GM10248 (cell line): ENCODE measurements around the gene HPD.

Experiments
- CTCF ChIA-PET: fragments of 300-600 bp; sonication (Branson Sonifier 250); formaldehyde crosslinking; extraction: SDS; loops from one replicate; lab custom pipeline; 2021; ENCODE audit warnings: antibody characterized with exemption; lab: Yijun Ruan, JAX
- POLR2A ChIA-PET: fragments of 350-650 bp; sonication (Branson Sonifier 250); formaldehyde crosslinking; extraction: SDS; loops from one replicate; lab custom pipeline; 2020; ENCODE audit warnings: antibody characterized with exemption; lab: Yijun Ruan, JAX
- DNase-seq: peaks from one replicate; pipeline ENCODE4 v3.0.0; 2012; ENCODE audit errors: extremely low spot score
- TF ChIP-seq, protein P1 (sequence below): IDR thresholded peaks from 2 replicates; pipeline ENCODE4 v1.5.1; 2012; ENCODE audit warnings: mild to moderate bottlenecking, low read depth; ENCODE audit errors: extremely low read depth, missing control alignments, control extremely low read depth

HPD gene

DNA sequence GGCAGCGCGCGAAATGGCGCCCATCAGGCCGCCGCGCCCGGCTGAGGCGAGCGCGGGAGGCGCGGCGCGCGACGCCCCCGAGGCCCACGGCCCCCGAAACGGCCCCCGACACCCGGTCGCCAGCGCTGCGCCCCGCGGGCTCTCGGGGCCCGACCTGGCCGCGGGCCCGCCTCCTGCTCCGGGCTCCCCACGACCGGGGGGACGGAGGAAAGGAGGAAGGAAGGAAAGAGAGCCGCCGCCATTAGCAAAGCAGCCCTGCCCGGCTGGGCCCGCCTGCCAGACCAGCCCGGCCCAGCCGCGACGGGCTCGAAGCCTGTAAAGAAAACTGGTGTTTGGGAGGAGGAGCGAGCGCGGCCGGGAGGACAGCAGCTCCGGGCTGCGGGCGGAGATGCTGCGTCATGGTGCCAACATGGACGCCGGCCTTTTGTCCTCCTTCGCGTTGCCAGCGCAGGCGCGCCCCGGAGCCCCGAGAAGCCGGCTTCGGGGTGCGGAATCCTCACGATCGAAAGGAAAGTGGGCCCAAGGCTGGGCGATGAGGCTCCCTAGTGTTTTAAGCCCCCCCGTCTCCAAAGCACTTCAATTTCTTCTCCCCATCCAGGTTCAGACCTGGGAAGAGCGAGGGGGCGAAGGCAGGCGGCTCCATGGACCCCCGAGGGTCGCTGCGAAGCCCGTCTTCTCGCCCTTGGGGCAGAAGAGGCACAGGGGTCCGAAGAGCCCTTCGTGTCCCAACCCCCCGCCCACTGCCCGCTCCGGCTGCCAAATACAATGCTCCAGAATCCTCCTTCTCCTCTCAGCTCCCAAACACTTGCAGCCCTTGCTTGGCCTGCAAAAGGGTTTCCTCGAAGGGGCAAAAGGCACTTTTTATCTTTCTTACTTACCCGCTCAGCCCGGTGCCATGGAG lies 57.7 kb downstream of the HPD start:
- CTCF ChIA-PET, result interaction anchor here (1.1 to 14.7 kb wide), 4 partner anchors 11 to 86 kb away, joined by 3 to 533 read pairs (median 29); no protein-coding TSS in a partner anchor
- POLR2A ChIA-PET, result interaction anchor here (0.5 to 2.5 kb wide), 5 partner anchors 10 to 1603 kb away, joined by 3 to 14 read pairs (median 4); no protein-coding TSS in a partner anchor
- DNase-seq, result peak; percentile 47

DNA sequence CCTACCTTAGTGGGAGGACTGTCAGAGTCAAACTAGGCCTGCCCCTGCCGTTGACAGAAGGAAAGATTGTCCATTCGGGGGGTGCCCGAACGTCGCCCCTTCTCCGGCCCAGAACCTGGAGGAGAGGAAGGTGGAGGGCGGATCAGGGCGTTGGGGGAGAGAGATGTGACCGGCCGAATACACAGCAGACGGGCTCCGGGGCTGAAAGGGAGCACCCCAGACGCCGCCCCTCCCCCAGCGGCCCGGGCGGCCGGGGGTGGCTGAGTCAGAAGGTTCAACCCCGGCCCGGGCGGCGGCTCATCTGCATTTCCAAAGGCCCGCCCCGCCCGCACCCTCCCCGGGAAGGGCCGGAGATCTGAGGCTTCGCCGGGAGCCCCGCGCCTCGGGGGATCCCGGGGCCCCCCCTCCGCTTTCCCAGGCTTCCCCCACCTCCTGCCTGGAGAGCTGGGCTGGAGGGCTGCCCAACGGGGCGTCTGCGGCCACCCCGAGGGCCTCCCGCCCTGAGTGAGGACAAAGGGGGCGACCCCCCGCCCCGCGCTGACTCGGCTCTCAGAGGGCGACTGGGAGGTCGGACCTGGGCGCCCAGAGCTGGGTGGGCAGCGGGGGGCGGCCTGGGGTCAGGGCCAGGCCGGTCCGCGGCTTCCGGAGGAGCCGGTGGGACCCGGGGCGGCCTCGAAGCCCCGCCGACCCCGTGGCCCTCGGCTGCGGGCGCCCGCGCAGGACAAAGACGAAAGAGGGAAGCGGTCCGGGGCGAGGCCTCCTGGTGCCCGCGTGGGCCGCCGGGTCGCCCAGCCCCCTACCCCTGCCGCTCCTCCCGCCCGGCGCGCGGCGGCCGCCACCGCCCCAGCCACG lies 58.6 kb downstream of the HPD start:
- ChIA-PET POLR2A (interaction anchor here (0.5 to 2.3 kb wide), 6 partner anchors 11 to 1602 kb away, joined by 3 to 10 read pairs (median 4); no protein-coding TSS in a partner anchor), CTCF (interaction anchor here (1.6 to 14.7 kb wide), 4 partner anchors 8 to 37 kb away, joined by 3 to 565 read pairs (median 294); partner anchors contain the start of gene SETD1B)
- peak; percentile 79 for DNase-seq
- TF ChIP-seq, protein P1, sequence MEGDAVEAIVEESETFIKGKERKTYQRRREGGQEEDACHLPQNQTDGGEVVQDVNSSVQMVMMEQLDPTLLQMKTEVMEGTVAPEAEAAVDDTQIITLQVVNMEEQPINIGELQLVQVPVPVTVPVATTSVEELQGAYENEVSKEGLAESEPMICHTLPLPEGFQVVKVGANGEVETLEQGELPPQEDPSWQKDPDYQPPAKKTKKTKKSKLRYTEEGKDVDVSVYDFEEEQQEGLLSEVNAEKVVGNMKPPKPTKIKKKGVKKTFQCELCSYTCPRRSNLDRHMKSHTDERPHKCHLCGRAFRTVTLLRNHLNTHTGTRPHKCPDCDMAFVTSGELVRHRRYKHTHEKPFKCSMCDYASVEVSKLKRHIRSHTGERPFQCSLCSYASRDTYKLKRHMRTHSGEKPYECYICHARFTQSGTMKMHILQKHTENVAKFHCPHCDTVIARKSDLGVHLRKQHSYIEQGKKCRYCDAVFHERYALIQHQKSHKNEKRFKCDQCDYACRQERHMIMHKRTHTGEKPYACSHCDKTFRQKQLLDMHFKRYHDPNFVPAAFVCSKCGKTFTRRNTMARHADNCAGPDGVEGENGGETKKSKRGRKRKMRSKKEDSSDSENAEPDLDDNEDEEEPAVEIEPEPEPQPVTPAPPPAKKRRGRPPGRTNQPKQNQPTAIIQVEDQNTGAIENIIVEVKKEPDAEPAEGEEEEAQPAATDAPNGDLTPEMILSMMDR, result no peak

More for the DNA sequence above, 57.7 kb downstream of the HPD start:
- TF ChIP-seq, protein P1, result no peak

DNA sequence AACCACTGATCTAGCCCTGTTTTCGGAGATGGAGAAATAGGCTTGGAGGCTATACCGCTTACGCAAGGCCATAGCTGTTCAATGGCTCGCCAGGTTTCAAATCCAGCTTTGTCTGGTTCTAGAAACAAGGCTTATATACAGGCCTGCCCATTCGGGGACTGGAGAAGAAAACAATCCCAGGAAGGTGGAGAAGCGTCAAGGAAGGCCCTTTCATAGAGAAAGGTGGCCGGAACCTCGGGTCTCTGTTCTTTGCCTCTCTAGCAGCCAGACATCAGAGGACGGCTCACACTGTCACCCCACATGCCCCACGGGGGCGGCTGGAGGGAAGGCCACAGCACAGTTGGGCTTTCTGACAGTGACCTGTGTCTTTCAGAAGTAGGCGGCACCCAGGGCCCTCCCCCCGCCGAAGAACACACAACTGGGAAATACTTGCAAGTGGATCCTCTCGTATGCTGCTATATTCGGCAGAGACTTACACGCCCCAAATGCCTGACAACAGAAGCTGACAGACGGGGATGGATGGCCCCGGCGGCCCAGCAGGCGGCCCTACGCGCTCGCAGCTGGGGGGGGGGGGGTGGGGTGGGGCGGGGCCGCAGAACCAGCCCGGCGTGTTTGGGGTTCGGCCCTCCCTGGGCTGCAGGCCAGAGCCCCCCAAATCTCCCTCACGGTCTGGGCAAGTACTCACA lies 59.4 kb downstream of the HPD start:
- DNase-seq, result peak; percentile 57
- TF ChIP-seq, protein P1, result no peak
- ChIA-PET POLR2A (interaction anchor here (0.6 to 2.3 kb wide), 4 partner anchors 10 to 219 kb away, joined by 3 to 10 read pairs (median 5); no protein-coding TSS in a partner anchor), CTCF (interaction anchor here (1.0 to 14.7 kb wide), 4 partner anchors 9 to 91 kb away, joined by 3 to 565 read pairs (median 318); partner anchors contain the start of genes PSMD9 and SETD1B)

DNA sequence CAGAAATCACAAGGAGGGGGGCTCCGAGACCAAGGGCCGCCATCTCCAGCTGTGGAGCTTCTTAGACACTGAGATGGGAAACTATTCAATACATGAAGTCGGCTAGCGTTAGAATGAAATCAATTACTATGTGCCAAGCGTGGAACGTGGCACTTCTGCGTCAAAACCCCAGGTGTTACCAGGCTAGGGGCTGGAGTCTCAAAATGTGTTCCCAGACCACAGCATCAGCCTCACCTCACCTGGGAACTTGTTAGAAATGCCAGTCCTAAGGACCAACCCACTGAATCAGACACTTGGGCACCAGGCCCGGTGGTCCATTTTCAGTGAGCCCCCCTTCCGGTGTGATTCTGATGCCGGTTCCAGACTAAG lies 59.9 kb downstream of the HPD start:
- CTCF ChIA-PET, result interaction anchor here (1.0 to 14.7 kb wide), 4 partner anchors 9 to 92 kb away, joined by 3 to 565 read pairs (median 318); partner anchors contain the start of genes PSMD9 and SETD1B
- TF ChIP-seq, protein P1, result no peak
- DNase-seq, result no peak
- POLR2A ChIA-PET, result interaction anchor here (0.6 to 2.5 kb wide), 5 partner anchors 11 to 26 kb away, joined by 3 to 13 read pairs (median 4); no protein-coding TSS in a partner anchor

DNA sequence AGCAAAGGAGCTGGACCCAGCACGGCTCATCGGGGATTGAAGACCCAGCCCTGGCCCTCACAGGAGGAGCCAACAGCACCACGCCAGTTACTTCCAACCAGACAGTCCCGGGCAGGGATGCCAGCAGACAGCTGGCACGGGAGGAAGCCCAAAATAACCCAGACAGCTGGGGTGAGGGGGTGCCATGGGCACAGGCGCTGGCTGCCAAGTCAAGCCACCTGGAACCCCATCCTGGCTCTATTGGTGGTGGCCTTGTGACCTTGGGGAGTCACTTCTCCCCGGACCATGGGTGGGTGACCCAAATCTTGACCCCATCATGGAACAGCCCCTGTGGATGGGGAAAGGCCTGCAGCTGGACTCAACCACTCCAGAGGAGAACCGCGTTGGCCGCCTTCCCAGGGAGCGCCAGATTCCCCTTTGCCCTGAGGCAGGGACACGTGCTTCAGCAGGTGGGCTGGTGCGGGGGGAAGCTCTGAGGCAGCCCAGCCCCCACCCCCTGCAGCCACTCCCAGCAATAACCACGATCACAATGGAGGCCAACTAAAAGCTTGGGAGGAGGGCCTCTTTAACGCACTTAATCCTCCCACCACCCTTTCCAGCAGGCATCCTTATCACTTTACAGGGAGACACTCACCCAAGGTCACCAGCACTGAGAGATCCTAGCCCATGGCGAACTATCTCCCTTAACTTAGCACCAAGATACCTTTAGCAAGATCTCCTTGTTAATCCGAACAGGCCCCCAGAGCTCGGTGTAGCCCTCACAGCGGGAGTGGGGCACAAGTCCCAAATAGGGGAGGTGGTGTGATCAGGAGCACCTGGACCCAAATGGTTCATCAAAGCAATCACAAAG lies 60.5 kb downstream of the HPD start:
- ChIA-PET CTCF (interaction anchor here (1.0 to 14.7 kb wide), 4 partner anchors 10 to 92 kb away, joined by 3 to 565 read pairs (median 318); partner anchors contain the start of genes PSMD9 and SETD1B), POLR2A (interaction anchor here (0.6 to 2.5 kb wide), 5 partner anchors 10 to 27 kb away, joined by 3 to 13 read pairs (median 4); no protein-coding TSS in a partner anchor)
- TF ChIP-seq, protein P1, result no peak
- no peak for DNase-seq
